ENCODE results near the gene ITGA8.
A peak's percentile ranks its signal among the peaks of the same experiment; 100 is the strongest.

Gene ITGA8

DNA sequence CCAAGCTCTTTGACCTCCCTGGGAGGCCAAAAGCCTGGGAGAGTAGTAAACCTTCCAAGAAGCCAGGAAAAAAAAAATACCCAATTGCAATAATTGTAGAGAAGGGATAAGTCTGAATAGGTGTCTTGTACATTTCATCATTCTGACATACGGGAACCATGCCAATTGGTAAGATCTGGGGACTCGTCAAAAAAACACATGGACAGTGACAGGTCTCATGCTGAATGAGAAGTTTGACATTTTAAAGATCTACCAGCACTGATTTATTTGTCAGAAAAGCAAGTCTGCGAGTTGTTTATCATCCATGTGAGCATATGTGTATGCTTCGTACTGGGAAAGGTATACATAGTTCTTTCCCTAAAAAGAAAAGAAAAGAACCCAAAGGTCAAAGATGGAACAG is 4.1 kb upstream of the ITGA8 start:
- no peak overlapping the region for H3K27ac ChIP-seq
- peaks cover 0 to 4% of the 10 kb centered on the region in 2 experiments for H3K4me1 ChIP-seq (ENCODE audit: control insufficient read depth in 1 of 2, insufficient read depth in 1 of 2, low read depth in 1 of 2, low read length in 1 of 2)
- H3K36me3 ChIP-seq = no peaks in the 10 kb centered on the region
- TF ChIP-seq, protein P1, sequence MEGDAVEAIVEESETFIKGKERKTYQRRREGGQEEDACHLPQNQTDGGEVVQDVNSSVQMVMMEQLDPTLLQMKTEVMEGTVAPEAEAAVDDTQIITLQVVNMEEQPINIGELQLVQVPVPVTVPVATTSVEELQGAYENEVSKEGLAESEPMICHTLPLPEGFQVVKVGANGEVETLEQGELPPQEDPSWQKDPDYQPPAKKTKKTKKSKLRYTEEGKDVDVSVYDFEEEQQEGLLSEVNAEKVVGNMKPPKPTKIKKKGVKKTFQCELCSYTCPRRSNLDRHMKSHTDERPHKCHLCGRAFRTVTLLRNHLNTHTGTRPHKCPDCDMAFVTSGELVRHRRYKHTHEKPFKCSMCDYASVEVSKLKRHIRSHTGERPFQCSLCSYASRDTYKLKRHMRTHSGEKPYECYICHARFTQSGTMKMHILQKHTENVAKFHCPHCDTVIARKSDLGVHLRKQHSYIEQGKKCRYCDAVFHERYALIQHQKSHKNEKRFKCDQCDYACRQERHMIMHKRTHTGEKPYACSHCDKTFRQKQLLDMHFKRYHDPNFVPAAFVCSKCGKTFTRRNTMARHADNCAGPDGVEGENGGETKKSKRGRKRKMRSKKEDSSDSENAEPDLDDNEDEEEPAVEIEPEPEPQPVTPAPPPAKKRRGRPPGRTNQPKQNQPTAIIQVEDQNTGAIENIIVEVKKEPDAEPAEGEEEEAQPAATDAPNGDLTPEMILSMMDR (IDR thresholded peaks at IDR 0.05) = no peak
- no peak overlapping the region for H3K4me3 ChIP-seq (ENCODE audit: low read depth in 1 of 2, low read length in 1 of 2)
- H3K9me3 ChIP-seq = no peaks in the 10 kb centered on the region
- peaks cover 99% of the 10 kb centered on the region for H3K27me3 ChIP-seq

DNA sequence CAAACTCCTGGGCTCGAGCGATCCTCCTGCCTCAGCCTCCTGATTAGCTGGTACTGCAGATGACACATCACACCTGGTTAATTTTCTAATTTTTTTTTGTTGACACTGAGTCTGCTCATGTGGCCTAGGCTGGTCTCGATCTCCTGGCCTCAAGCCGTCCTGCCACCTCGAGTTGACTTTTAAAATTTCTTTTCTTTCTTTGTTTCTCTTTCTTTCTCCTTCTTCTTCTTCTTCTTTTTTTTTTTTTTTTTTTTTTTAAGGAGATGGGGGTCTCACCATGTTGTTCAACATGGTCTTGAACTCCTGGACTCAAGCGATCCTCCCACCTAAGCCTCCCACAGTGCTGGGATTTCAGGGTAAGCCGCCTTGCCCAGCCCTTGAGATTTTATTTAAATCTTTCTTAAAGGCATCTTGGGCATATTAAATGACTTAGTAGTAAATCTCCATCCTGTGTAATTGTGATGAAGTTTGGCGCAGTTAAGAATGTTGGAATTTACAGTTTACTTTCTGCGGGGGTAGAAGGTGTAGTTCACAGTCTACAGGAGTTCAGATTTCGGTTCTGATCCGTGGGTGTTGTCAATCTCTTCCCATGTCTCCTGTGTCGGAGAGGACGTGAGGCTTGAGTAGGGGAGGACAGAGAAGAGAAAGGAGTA is 1.0 kb upstream of the ITGA8 start:
- no peaks in the 10 kb centered on the region for H3K9me3 ChIP-seq
- no peak overlapping the region for H3K4me3 ChIP-seq (ENCODE audit: low read depth in 1 of 2, low read length in 1 of 2)
- no peak overlapping the region for H3K27ac ChIP-seq
- TF ChIP-seq, protein P1 (IDR thresholded peaks at IDR 0.05) = no peak
- peaks cover 100% of the 10 kb centered on the region for H3K27me3 ChIP-seq
- no peaks in the 10 kb centered on the region for H3K36me3 ChIP-seq
- H3K4me1 ChIP-seq (ENCODE audit: control insufficient read depth in 1 of 2, insufficient read depth in 1 of 2, low read depth in 1 of 2, low read length in 1 of 2) = peaks cover under 1 to 5% of the 10 kb centered on the region in 2 experiments

DNA sequence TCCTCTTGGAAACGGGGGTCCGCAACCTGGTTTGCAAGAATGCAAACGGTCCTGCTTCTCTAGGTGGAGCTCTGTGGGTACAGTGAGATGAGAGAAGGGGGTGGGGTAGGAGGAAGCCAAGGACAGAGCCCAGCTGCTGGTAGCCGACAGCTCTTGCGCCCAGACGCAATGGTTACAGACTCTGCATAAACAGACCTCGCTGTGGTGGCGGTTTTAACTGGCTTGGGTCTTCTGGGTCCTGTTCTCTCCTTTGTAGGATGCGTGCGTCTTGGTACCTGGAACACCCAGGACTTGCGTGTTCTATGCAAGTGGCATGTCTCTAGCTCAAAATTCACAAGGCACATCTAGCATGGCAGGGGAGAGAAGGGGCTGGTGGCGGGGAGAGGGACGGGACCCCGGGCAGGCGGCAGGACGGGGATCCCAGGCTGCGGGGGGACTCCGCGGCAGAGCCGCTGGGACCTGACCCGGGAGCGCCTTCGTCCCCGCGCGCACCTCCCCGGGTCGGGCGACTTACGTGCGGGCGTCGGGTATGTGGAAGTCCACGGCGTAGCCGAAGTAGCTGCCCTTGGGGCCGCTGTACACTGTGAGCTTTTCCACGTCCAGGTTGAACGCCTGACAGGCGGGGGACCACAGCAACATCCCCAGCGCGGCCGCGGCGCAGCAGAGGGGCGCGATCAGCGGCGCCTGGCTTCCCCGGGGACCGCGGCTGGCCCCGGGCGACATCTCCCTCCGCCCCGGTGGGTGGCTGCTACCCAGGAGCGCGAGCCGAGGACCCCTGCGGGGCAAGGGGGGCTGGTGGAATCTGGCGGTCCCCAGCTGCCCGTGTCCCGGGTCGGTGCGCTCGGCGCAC is 448 bp downstream of the ITGA8 start:
- Histone ChIP-seq H3K4me1 (ENCODE audit: control insufficient read depth in 1 of 2, insufficient read depth in 1 of 2, low read depth in 1 of 2, low read length in 1 of 2) (peaks cover 3 to 6% of the 10 kb centered on the region in 2 experiments), H3K9me3 (no peaks in the 10 kb centered on the region), H3K4me3 (ENCODE audit: low read depth in 1 of 2, low read length in 1 of 2) (peak overlapping the region; percentile 25 to 27), H3K27me3 (peaks cover 86% of the 10 kb centered on the region), H3K36me3 (no peaks in the 10 kb centered on the region), H3K27ac (no peak overlapping the region)
- TF ChIP-seq, protein P1 (IDR thresholded peaks at IDR 0.05) = no peak

DNA sequence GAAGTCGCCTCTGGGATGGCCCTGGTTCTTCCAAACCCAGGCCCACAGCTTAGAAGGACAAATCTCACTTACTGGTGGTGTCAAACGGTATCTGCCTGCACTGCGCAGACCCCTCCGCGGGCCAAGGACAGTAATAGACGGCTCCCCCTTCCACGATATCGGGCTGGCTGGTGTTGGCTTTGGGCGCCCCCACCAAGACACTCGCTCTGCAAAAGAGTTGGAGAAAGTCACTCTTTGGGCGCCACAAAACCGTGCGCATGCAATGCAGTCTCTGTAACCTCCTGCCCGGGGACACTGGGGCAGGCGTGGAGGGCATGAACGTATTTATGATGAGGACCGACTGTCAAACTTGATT is 1.1 kb downstream of the ITGA8 start:
- Histone ChIP-seq H3K9me3 (no peaks in the 10 kb centered on the region), H3K27ac (no peak overlapping the region), H3K27me3 (peaks cover 79% of the 10 kb centered on the region), H3K4me3 (ENCODE audit: low read depth in 1 of 2, low read length in 1 of 2) (no peak overlapping the region), H3K4me1 (ENCODE audit: control insufficient read depth in 1 of 2, insufficient read depth in 1 of 2, low read depth in 1 of 2, low read length in 1 of 2) (peaks cover 3 to 6% of the 10 kb centered on the region in 2 experiments), H3K36me3 (no peaks in the 10 kb centered on the region)
- TF ChIP-seq, protein P1 (IDR thresholded peaks at IDR 0.05) = no peak

DNA sequence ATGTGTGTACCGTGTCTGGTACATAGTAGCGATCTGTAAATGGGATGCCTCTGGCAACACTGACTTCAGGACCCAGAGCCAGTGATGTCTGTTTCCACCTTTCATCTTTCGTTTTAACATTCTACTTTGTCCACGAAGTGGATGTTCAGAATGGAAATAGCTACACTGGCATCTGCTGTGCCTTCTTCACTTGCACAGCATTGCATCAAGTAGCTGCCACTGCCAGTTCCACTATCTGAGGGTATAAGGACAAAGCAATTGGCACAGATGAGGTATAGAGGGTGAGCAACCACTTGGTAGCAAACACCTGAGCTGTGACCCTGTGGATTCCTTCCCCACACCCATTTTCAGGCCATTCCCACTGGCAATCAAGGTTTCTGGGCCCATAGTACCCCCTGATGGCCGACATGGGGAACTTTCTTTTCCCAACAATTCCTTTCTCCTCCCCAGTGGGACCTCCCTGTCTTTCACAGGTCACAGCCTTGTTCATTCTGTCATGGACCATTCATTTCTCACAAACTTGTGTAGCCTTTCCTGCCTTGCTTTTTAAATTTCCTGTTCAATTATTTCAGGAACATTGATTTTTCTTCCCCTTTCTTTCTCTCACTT is 4.0 kb downstream of the ITGA8 start:
- H3K27ac ChIP-seq = no peak overlapping the region
- TF ChIP-seq, protein P1 (IDR thresholded peaks at IDR 0.05) = no peak
- H3K36me3 ChIP-seq = no peaks in the 10 kb centered on the region
- H3K4me1 ChIP-seq (ENCODE audit: control insufficient read depth in 1 of 2, insufficient read depth in 1 of 2, low read depth in 1 of 2, low read length in 1 of 2) = peaks cover 25 to 29% of the 10 kb centered on the region in 2 experiments
- no peak overlapping the region for H3K4me3 ChIP-seq (ENCODE audit: low read depth in 1 of 2, low read length in 1 of 2)
- H3K9me3 ChIP-seq = no peaks in the 10 kb centered on the region
- H3K27me3 ChIP-seq = peaks cover 50% of the 10 kb centered on the region

Measured in neutrophil (primary cell).